GM18507 (cell line): ENCODE measurements around the gene ITCH.
"Not testable (repeated sequence)": the region's sequence is repeated elsewhere in the genome, so short reads cannot be mapped to it uniquely, and the experiment has no call there.

Experiments used
- DNase-seq: peaks from one replicate; pipeline ENCODE4 v3.0.0; 2011; ENCODE audit warnings: low read depth; ENCODE audit not compliant: insufficient read length; ENCODE audit errors: extremely low spot score
- FAIRE-seq: peaks from 2 replicates; lab custom pipeline; 2011; peaks lifted over from hg19 to GRCh38; lab: Jason Lieb, UNC

The ITCH gene

GRCh38 chr20:34519841-34520240 lies 156.8 kb downstream of the ITCH start:
- not testable (repeated sequence) for FAIRE-seq, DNase-seq

DNA sequence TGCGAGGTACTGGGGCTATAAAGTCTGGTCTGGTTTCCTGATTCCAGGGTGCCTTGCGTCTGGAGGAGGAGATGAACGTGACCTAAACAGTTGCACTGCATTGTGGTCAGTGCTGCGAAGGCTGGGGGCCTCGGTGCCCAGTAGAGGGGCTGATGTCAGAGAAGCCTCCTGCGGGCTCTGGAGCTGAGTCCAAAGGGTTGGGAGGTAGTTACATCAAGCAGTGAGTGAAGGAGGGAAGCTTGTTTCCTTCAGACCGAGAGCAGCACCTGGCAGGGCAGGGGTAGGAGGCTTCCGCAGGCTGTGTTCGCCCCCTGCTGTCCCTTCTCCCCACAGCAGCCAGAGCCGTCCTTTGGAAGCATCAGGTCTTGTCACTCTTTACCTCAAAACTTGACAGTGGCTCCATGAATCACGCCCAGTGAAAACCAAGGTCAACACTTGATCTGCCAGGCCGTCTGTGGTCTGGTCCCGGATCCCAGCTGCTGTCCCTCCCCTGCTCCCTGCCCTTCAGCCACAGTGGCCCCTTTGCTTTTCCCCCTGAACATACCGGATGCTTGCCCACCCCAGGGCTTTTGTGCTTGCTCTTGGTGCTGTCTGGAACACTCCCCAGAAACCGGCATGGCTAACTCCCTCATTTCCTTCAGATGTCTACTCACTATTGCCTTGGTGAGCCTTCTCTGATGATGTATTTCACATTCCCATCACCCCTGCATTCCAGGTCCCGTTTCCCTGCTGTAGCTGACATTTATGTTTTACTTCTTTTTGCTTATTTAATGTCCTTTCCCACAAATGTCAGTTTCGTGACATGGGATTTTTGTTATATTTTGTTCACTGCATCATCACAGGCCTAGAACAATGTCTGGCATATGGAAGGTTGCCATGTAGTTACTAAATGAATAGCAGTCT lies 160.1 kb downstream of the ITCH start:
- FAIRE-seq (peak; percentile 24), DNase-seq (no peak)

GRCh38 chr20:34524426-34524825 lies 161.4 kb downstream of the ITCH start:
- FAIRE-seq = no peak

GRCh38 chr20:34525342-34525708 lies 162.3 kb downstream of the ITCH start:
- FAIRE-seq (no peak), DNase-seq (no peak)

More at GRCh38 chr20:34524426-34524825, 161.4 kb downstream of the ITCH start:
- no peak for DNase-seq

DNA sequence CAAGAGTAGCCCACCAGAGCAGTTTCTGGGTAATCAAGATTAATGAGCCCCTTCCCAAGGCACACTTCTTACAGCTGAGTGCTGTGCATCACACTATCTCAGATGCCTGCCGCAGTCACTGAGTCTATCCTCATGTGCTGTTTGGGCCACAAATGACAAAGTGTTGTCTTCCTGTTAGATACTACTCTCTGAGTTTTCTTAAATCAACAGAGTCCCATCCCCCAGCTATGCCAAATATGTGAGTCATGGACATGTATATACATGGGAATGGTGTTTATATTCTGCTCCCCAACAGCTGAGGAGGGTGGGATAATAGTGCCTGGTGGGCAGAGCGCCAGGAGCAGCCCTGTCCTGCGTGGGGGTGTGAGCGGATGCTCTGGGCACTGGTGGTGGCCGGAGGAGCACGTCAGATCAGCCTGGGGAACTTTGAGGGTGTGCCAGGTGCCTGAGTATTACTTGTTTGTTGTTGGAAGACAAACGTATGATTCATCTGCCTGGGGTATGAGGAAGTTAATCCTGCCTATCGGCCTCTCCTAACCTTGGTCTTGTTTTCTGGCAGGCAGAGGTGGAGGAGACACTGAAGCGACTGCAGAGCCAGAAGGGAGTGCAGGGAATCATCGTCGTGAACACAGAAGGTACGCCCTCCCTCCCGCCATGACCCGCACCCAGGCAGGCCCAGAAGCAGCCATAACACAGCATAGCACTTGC lies 162.8 kb downstream of the ITCH start:
- FAIRE-seq (no peak), DNase-seq (no peak)

- FAIRE-seq (no peak), DNase-seq (no peak)
Observed at GRCh38 chr20:34526466-34526865, 163.4 kb downstream of the ITCH start.

DNA sequence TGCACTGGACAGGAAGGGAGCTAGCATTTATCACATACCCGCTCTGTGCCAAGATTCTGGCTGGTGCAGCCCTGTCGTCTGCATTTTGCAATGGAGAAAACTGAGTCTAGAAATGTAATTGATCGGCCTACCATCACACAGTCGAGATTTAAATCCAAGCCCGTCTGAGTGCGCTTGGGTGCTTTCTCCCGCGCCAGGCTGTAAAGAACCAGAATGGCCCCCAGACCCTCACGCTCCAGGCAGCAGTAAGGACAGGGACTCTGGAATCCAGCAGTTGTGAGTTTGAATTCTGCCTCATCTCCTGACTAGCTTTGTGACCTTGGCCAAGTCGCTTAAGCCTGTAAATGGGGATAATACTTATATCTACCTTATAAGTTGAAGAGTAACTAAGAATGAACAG lies 163.9 kb downstream of the ITCH start:
- FAIRE-seq (no peak), DNase-seq (no peak)

DNA sequence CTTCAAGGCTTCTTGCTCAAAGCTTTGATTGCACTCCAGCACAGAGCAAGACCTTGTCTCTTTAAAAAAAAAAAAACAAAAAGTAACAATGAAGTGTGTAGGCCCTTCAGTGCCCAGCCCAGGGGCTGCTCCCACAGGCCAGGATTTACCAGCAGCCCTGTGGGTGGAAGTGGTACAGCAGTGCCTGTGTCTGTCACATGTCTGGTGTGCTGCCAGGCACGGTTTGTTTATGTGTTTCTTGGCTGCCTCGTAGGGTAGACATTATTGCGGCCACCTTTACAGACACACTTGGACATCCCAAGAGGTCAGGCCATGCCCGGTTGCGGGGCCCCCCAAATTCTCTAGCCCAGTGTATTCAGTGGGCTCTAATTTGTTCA lies 165.8 kb downstream of the ITCH start:
- FAIRE-seq (no peak), DNase-seq (no peak)

DNA sequence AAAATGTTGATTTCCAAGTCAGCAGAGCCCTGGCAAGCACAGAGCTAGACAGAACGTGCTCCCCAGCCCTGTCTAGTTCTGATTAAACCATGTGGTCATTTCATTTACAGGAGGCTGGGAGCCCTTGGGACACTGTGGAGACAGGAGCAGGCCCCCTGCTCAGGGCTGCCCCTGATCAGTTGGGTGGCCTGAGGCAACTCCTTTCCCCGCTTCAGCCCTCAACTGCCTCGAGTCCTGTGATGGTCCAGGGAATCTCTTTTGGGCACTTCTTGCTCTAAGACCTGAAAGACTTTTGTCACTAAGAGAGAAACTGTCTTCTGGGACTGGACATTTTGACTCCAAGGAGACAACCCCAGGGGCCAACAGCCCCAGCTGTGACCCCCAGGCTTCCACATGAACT lies 166.7 kb downstream of the ITCH start:
- DNase-seq (no peak), FAIRE-seq (no peak)

DNA sequence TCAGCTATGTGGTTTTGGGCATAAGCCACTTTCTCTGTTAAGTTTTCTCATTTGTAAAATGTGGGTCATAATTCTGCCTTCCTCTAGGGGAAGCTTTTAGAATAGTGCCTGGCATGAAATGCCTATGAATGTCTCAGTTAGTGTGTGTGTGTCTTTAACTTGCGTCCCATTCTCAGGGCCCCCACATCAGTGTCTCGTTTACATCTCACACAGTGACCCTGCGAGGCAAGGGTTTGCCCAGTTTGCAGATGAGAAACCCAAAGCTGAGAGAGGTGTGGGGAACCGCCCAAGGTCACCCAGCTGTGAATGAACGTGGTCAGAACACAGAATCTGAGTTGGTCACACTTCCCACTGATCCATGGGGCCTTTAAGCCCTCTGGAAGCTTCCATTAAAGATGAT lies 167.3 kb downstream of the ITCH start:
- DNase-seq (no peak), FAIRE-seq (no peak)

GRCh38 chr20:34531608-34532265 lies 168.7 kb downstream of the ITCH start:
- no peak for DNase-seq
- no peak for FAIRE-seq

- FAIRE-seq (no peak), DNase-seq (no peak)
Observed at GRCh38 chr20:34532320-34532719, 169.2 kb downstream of the ITCH start.

DNA sequence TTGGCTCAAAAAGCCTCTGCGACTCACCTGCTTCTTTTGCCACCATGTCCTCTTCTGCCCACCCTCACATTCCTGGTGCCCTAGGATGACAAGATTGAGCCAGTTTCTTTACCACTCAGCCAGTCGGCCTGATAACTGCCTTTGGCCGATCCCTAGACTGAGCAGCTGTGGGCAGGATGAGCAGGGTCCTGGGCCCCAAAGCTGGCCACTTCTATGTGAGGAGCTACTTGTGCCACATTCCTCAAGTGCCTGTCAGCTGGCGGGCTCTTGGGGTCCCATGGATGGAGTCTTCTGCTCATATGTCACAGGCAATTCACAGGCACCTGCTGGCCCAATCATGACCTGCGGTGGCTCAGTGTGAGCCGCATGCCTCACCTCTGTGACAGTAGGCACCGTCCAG lies 169.7 kb downstream of the ITCH start:
- FAIRE-seq (no peak), DNase-seq (no peak)

- FAIRE-seq (no peak), DNase-seq (no peak)
Observed at GRCh38 chr20:34534391-34535165, 171.5 kb downstream of the ITCH start.

DNA sequence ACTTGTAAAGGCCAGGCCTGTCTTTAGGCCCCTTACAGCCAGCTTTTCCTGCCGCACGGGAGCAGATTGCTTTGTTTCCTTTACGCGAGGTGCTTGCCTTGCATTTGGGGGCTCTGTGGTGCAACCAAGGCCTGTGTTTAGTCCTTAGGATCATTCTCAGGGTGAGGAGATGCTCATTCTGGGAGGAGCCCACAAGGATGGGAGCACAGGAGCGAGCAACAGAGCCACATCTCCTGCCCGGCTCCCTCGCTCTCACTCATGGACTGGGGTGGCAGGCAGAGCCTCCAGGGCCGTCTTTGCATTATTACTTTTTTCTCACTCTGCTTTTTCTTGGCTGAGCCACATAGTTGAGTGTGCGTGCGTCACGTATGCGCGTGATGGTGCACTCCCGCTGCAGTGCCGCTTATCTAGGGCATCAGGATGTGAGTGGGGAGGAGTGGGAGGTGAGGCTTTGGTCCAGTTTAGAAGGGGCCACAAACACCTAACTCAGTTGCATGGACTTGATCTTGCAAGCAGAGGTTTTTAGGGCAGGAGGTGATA lies 172.3 kb downstream of the ITCH start:
- FAIRE-seq (no peak), DNase-seq (no peak)

- DNase-seq (no peak), FAIRE-seq (no peak)
Observed at GRCh38 chr20:34535857-34536256, 172.8 kb downstream of the ITCH start.

DNA sequence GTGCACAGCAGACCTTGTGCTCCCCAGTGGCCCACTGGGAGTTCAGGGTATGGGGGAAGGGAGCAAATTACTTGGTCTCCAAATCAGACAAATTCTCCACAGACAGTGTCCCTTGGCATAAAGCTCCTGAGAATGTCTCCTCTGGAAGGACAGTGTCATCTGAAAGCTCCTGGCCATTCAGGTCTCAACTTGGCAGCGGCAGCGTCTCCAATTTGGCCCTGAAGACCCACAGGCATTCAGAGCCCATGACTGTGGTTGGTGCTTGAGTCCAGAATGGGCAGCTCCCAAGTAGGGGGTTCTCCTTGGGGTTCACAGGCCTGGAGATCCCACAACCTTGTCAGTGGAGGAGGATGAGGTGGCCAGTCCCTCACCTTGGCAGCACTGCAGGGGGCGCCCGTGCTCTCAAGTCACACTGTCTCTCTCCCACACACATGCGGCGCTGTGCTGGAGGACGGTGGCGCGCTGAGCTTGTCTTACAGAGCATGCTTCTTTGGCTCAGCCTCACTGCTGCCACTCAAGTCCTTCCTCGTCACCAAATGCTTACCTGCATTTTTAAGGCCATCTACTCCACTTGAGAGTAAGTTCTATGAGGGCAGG lies 173.8 kb downstream of the ITCH start:
- FAIRE-seq (no peak), DNase-seq (no peak)

DNA sequence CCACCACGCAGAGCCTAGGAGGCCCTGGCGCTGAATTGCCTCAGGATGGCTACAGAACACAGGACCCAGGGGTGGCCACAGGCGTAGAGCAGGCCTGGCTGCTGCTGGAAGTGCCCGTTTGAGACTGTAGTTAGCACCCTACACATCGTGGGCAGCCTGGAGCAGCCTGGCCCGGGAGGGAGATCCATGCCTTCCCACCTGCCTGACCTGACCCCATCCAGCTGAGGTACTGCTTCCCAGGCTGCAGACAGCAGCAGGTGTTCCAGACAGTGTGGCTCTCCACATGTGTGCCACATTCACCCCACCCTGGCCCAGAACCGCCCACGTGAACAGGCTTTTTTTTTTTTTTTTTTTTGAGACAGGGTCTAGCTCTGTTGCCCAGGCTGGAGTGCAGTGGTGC lies 174.6 kb downstream of the ITCH start:
- no peak for FAIRE-seq
- DNase-seq = no peak

- FAIRE-seq (peak; percentile 73), DNase-seq (peak; percentile 30)
Observed at GRCh38 chr20:34538671-34539123, 175.6 kb downstream of the ITCH start.
